Fibroblast of villous mesenchyme (primary cell): ENCODE results near the gene FGFR4. TPM values are rescaled to one million over a fixed set of nuclear protein-coding genes. Genes with fewer than 3 reads are reported as not detected.

ENCODE experiments used
- DNase-seq: peaks from one replicate; pipeline ENCODE4 v3.0.0-alpha.2; 2010; ENCODE audit warnings: low read depth
- H3K4me3 ChIP-seq: 2 replicates; pipeline ENCODE4 v1.5.1; 2011; ENCODE audit warnings: low read depth, mild to moderate bottlenecking, low read length
- CTCF ChIP-seq: IDR thresholded peaks from 2 replicates; pipeline ENCODE4 v1.5.1; 2012; ENCODE audit warnings: low read depth, mild to moderate bottlenecking, low read length; ENCODE audit not compliant: insufficient read depth
- total RNA-seq: library from RNA; depleted of rRNA; stranded (reverse); fragments of >200 nt; gene quantifications from 2 replicates; pipeline ENCODE4 v1.2.3, GENCODE V29; 2012

FGFR4 gene
- total RNA-seq, 1 donor: 1.3 TPM

- DNase-seq: no peak
- H3K4me3 ChIP-seq: no peak overlapping the region
- no peak for TF ChIP-seq CTCF
These were observed 8.5 kb downstream of the FGFR4 start for GRCh38 chr5:177095088-177095669.

GRCh38 chr5:177096162-177097015 lies 9.7 kb downstream of the FGFR4 start:
- no peak for TF ChIP-seq CTCF
- no peak for DNase-seq
- no peak overlapping the region for H3K4me3 ChIP-seq

- TF ChIP-seq CTCF: no peak
- no peak overlapping the region for H3K4me3 ChIP-seq
- no peak for DNase-seq
These were observed 10.6 kb downstream of the FGFR4 start for GRCh38 chr5:177097016-177097985.

- H3K4me3 ChIP-seq: no peak overlapping the region
- TF ChIP-seq CTCF: no peak
- no peak for DNase-seq
These were observed 11.4 kb downstream of the FGFR4 start for GRCh38 chr5:177098120-177098469.

- no peak for TF ChIP-seq CTCF
- DNase-seq: peak; percentile 88
- no peak overlapping the region for H3K4me3 ChIP-seq
These were observed 11.9 kb downstream of the FGFR4 start for GRCh38 chr5:177098470-177099141.

GRCh38 chr5:177099422-177100093 lies 12.8 kb downstream of the FGFR4 start:
- no peak for DNase-seq

More at GRCh38 chr5:177099422-177100093, 12.8 kb downstream of the FGFR4 start:
- no peak overlapping the region for H3K4me3 ChIP-seq
- TF ChIP-seq CTCF: no peak
